HL-60/S4 treated with phorbol 12-myristate 13-acetate at 8.2 ng/mL for 4 days and 3 days (cell line): Measurements from ENCODE around the gene SMYD2.

Experiments
- in situ Hi-C: fragments of 300-500 bp; cut with MboI; formaldehyde crosslinking; loops from 2 replicates; pipeline ENCODE4 v1.15.0; 2022; ENCODE audit warnings: low sequenced_read_pairs

The SMYD2 gene

GRCh38 chr1:214327514-214327913 is 46.6 kb downstream of the SMYD2 start:
- in situ Hi-C loops = no loop called here

- in situ Hi-C loops = no loop called here
Observed at GRCh38 chr1:214328770-214329469, 48.0 kb downstream of the SMYD2 start.

- in situ Hi-C loops = loop anchor here (10.0 kb wide), 1 partner anchor 255 kb away; no protein-coding TSS in a partner anchor
Observed at GRCh38 chr1:214329470-214330220, 48.7 kb downstream of the SMYD2 start.

GRCh38 chr1:214330222-214330621 is 49.3 kb downstream of the SMYD2 start:
- in situ Hi-C loops = loop anchor here (10.0 kb wide), 1 partner anchor 255 kb away; no protein-coding TSS in a partner anchor

- in situ Hi-C loops = loop anchor here (10.0 kb wide), 1 partner anchor 254 kb away; no protein-coding TSS in a partner anchor
Observed at GRCh38 chr1:214330715-214331114, 49.8 kb downstream of the SMYD2 start.

- in situ Hi-C loops = loop anchor here (10.0 kb wide), 1 partner anchor 254 kb away; no protein-coding TSS in a partner anchor
Observed at GRCh38 chr1:214331180-214331579, 50.2 kb downstream of the SMYD2 start.

GRCh38 chr1:214331827-214332423 is 51.0 kb downstream of the SMYD2 start:
- in situ Hi-C loops = loop anchor here (10.0 kb wide), 1 partner anchor 253 kb away; no protein-coding TSS in a partner anchor

- in situ Hi-C loops = loop anchor here (10.0 kb wide), 1 partner anchor 252 kb away; no protein-coding TSS in a partner anchor
Observed at GRCh38 chr1:214332946-214333798, 52.2 kb downstream of the SMYD2 start.

- in situ Hi-C loops = loop anchor here (10.0 kb wide), 1 partner anchor 249 kb away; no protein-coding TSS in a partner anchor
Observed at GRCh38 chr1:214335567-214335966, 54.6 kb downstream of the SMYD2 start.

GRCh38 chr1:214337015-214337414 is 56.1 kb downstream of the SMYD2 start:
- in situ Hi-C loops = loop anchor here (10.0 kb wide), 1 partner anchor 248 kb away; no protein-coding TSS in a partner anchor

GRCh38 chr1:214337511-214337910 is 56.6 kb downstream of the SMYD2 start:
- in situ Hi-C loops = loop anchor here (10.0 kb wide), 1 partner anchor 247 kb away; no protein-coding TSS in a partner anchor

- in situ Hi-C loops = loop anchor here (10.0 kb wide), 1 partner anchor 247 kb away; no protein-coding TSS in a partner anchor
Observed at GRCh38 chr1:214338212-214338611, 57.3 kb downstream of the SMYD2 start.

- in situ Hi-C loops = no loop called here
Observed at GRCh38 chr1:214341459-214341858, 60.5 kb downstream of the SMYD2 start.

- in situ Hi-C loops = no loop called here
Observed at GRCh38 chr1:214341932-214342331, 61.0 kb downstream of the SMYD2 start.

GRCh38 chr1:214342525-214342924 is 61.6 kb downstream of the SMYD2 start:
- in situ Hi-C loops = no loop called here

- in situ Hi-C loops = no loop called here
Observed at GRCh38 chr1:214344897-214345296, 63.9 kb downstream of the SMYD2 start.

- in situ Hi-C loops = no loop called here
Observed at GRCh38 chr1:214349008-214349407, 68.0 kb downstream of the SMYD2 start.

- in situ Hi-C loops = no loop called here
Observed at GRCh38 chr1:214349781-214350180, 68.8 kb downstream of the SMYD2 start.

- in situ Hi-C loops = no loop called here
Observed at GRCh38 chr1:214351551-214352277, 70.8 kb downstream of the SMYD2 start.

GRCh38 chr1:214352838-214353237 is 71.9 kb downstream of the SMYD2 start:
- in situ Hi-C loops = no loop called here
